ENCODE measurements around the gene LEFTY1.

DNA sequence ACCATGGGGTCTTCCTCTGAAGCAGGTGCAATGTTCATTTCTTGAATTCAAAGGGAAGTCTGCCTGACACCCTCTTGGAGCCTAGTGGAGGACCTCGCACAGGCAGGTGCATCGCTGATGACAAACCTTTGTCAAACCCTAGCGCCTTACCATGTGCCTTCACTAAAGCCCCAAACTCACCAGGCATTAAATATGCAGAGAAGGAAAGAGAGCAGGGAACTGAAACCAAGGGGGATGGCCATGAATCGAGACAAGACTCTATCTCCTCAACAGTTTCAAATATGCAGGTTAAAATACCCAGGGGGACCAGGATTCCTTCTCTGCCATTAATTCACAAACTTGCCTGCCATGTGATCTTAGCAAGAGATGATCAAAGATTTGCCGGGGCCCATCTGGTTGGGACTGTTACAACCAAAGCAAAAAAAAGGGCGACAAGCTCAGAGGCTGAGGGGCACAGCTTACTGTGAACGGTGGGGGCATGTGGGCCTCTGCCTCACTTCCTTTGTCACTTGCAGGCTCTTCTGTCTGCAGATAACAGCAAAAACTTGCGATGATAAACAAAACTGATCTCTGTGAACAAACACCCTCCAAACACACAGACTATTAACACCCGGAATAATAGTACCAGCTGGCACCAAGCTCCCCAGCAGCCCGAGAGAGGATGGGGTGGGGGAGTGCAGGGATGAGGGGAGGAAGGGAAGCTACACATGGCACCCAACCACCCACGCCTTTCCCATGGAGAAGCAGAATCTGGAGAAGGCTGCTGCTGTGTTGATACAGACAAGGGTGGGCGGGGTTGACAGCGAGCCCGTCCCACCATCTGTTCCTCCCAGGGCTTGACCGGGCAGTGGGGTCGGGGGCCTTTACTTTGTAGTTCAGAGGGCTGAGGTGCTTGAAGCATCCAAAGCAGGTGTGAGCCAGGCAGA lies 40.7 kb downstream of the LEFTY1 start:
- TF ChIP-seq ZBTB7A (IDR thresholded peaks at IDR 0.05; ENCODE audit: low read depth) (no peak), FOXM1 (IDR thresholded peaks at IDR 0.05; ENCODE audit: borderline replicate concordance, low read depth) (no peak), TAF1 (IDR thresholded peaks at IDR 0.05; ENCODE audit: low read depth) (no peak), YY1 (IDR thresholded peaks at IDR 0.05; ENCODE audit: low read depth) (no peak), EP300 (IDR thresholded peaks at IDR 0.05; ENCODE audit: borderline replicate concordance) (no peak), RAD21 (IDR thresholded peaks at IDR 0.05; ENCODE audit: low read depth) (no peak)
- TF ChIP-seq, protein P1, sequence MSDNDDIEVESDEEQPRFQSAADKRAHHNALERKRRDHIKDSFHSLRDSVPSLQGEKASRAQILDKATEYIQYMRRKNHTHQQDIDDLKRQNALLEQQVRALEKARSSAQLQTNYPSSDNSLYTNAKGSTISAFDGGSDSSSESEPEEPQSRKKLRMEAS (IDR thresholded peaks at IDR 0.05): no peak
- TF ChIP-seq, protein P2, sequence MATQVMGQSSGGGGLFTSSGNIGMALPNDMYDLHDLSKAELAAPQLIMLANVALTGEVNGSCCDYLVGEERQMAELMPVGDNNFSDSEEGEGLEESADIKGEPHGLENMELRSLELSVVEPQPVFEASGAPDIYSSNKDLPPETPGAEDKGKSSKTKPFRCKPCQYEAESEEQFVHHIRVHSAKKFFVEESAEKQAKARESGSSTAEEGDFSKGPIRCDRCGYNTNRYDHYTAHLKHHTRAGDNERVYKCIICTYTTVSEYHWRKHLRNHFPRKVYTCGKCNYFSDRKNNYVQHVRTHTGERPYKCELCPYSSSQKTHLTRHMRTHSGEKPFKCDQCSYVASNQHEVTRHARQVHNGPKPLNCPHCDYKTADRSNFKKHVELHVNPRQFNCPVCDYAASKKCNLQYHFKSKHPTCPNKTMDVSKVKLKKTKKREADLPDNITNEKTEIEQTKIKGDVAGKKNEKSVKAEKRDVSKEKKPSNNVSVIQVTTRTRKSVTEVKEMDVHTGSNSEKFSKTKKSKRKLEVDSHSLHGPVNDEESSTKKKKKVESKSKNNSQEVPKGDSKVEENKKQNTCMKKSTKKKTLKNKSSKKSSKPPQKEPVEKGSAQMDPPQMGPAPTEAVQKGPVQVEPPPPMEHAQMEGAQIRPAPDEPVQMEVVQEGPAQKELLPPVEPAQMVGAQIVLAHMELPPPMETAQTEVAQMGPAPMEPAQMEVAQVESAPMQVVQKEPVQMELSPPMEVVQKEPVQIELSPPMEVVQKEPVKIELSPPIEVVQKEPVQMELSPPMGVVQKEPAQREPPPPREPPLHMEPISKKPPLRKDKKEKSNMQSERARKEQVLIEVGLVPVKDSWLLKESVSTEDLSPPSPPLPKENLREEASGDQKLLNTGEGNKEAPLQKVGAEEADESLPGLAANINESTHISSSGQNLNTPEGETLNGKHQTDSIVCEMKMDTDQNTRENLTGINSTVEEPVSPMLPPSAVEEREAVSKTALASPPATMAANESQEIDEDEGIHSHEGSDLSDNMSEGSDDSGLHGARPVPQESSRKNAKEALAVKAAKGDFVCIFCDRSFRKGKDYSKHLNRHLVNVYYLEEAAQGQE (IDR thresholded peaks at IDR 0.05; ENCODE audit: low read depth): no peak
- TF ChIP-seq, protein P3, sequence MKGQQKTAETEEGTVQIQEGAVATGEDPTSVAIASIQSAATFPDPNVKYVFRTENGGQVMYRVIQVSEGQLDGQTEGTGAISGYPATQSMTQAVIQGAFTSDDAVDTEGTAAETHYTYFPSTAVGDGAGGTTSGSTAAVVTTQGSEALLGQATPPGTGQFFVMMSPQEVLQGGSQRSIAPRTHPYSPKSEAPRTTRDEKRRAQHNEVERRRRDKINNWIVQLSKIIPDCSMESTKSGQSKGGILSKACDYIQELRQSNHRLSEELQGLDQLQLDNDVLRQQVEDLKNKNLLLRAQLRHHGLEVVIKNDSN (IDR thresholded peaks at IDR 0.05): no peak

All from Ishikawa (cell line).